NCI-H146 treated with DMSO at 0.1 percent for 48 hours (cell line): ENCODE measurements around the gene SGPP2.

ENCODE experiments used
- DNase-seq: peaks from one replicate; lab custom pipeline; 2025; ENCODE audit not compliant: unreplicated experiment; lab: John Stamatoyannopoulos, UW

The SGPP2 gene

GRCh38 chr2:222468346-222468745 lies 44.0 kb downstream of the SGPP2 start:
- no peak for DNase-seq

DNA sequence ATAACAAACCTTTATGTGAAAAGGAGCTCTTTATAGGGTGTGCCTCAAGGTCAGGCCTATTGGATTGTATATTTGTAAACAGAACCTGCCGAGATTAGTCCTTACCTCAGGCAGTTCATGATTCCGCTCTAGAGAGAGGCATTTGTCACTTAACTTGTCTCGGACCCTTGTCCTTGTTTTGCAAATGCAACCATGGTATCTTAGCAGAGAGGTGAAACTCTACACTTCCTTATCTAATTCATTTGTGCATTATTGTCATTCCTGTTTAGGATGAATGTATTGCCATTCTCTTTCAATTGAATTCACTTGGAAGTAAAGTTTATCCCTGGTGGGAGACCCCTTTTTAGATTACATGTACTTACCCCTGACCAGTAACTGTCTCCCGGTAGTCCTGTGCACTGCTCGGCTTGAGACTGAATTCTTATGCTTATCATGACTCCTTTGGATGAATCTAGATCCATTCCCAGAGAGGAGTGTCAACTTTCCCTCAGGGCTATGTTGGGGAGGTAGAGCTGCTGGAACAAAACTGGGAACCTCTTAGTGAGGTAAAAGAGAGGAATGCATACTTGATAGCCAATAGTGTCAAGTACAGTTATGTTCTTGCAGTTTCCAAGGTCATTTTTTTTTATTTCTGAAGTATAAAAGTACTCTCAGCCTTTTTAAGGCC lies 46.6 kb downstream of the SGPP2 start:
- DNase-seq: no peak

- no peak for DNase-seq
Observed at GRCh38 chr2:222477962-222478608, 53.7 kb downstream of the SGPP2 start.

DNA sequence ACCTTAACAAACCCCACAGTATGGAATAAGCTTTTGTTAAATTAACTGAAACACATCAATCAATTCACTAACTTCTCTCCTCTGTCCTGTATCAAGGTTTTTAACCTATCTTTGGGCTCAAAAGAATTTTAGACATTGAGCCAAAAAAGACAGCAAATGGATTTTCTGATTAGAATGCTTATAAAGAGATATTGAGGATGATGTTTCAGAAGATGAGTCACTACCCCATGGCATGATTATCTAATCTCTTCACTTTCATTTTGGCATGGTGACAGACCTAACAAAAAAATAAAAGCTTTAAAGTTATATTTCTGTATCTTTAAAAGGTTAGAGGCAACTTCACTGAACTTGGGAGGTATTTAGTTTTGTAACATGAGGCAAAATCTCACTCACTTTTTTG lies 55.5 kb downstream of the SGPP2 start:
- no peak for DNase-seq

GRCh38 chr2:222480497-222480896 lies 56.2 kb downstream of the SGPP2 start:
- no peak for DNase-seq

- no peak for DNase-seq
Observed at GRCh38 chr2:222481941-222482340, 57.6 kb downstream of the SGPP2 start.

GRCh38 chr2:222483513-222484039 lies 59.2 kb downstream of the SGPP2 start:
- DNase-seq: no peak

DNA sequence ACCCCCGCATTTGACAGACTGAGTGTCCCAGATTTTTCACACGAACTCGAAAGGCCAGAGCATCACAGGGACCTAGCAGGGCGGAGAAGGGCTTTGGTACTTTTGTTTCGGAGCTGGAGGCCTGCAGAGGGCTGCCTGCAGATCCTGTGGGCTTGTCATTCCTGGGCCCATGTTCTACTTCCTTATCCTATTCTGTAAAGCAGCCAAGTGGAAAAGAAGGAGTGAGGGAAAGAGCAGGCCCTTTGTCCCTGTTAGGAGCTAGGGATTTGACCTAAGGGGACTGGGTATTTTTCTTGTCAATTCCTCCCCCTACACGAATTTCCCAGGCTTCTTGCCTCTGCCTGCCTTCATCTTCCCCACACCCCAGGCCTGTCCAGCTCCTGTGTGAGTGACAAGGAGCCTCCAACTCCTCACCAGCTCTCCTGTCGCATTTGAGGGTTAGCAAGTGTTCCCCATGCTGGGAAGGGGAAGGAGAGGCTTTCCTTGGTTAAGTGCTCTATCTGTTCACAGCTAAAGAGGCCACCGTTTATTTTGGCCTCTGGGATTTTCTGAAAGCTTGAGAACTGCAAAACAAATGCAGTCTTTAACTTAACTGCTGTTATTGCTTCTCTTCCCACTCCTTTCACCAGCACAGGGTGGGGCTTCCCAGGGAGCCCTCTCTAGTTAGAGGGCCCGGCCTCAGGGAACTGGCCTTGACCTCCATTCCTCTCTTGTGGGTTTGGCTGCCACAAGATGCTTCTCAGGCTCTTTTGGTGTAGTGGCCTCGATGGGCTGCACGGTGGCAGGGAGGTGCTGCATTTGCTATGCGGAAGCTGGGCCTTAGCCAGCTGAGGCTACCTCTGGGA lies 61.2 kb downstream of the SGPP2 start:
- no peak for DNase-seq

DNA sequence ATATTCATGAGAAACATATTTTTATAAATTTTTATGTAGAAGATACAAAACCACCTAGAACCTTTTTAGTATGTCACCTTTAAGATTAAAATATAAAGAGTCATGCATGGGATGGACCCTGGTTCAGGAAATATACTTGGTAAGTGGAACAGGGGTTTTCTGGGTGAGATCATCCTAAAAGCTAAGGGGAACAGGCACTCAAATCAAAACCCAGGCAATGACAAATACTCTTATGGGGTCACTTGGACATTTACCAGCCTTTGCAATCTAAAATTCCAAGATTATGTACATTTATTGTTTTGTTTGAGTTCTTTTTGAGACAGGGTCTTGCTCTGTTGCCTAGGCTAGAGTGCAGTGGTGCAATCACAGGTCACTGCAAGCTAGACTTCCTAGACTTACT lies 65.8 kb downstream of the SGPP2 start:
- no peak for DNase-seq

DNA sequence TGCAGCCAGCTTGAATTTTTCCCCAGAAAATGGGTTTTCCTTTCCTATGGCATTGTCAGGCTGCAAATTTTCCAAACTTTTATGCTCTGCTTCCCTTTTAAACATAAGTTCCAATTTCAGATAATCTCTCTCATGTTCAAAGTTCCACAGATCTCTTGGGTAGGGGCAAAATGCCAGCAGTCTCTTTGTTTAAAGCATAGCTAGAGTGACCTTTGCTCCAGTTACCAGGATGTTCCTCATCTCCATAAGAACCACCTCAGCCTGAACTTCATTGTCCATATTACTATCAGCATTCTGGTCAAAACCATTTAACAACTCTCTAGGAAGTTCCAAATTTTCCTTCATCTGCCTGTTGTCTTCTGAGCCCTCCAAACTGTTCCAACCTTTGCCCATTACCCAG lies 68.3 kb downstream of the SGPP2 start:
- DNase-seq: no peak

DNA sequence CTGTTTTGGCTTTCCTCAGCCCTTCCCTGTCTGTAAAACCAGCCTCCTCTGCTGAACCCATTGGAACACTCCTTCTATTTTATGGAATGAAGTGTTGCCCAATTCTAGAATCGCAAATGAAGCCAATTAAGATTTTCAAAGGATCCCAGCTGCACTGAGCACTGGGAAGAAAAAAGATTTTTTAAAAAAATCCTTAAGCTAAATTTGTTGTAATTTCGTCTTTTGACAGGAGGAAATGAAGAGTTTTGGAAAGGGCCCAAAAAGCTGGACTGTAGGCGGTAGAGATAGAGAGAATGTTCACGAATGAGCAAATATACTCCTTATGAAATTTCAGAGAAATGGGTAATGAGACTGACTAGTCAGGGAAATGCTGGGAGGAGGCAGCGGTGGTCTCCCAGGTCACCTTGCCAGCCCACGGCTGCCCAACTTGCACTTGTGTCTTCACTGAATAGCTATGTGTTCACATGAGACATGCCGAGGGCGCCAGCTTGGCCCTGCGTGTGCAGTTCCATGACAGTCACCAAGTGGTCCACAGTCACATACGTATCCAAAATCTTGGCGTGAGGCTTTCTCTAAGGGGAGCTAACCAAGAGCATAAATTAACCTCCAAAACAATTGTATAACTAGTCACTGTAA lies 69.9 kb downstream of the SGPP2 start:
- DNase-seq: no peak

- DNase-seq: no peak
Observed at GRCh38 chr2:222495388-222495787, 71.0 kb downstream of the SGPP2 start.

- peak; percentile 63 for DNase-seq
Observed at GRCh38 chr2:222499226-222499625, 74.9 kb downstream of the SGPP2 start.

DNA sequence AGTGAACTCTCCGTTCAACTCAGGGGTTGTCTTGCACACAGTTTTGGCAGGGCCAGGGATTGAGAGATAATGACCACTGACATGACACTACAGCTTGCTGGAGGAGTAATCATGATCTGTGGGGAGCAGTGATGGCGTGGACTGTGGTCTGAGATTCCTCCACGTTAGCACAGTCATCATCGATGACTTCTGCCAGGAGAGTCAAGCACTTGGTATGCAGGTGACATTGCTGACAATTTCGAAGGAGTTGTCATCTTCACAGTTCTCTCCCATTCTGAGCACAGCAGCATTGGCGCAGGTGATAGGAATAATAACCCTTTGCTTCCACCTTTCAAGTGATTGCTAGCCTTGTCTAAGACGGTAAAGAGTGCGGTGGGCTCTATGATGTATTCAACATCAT lies 79.8 kb downstream of the SGPP2 start:
- DNase-seq: no peak

DNA sequence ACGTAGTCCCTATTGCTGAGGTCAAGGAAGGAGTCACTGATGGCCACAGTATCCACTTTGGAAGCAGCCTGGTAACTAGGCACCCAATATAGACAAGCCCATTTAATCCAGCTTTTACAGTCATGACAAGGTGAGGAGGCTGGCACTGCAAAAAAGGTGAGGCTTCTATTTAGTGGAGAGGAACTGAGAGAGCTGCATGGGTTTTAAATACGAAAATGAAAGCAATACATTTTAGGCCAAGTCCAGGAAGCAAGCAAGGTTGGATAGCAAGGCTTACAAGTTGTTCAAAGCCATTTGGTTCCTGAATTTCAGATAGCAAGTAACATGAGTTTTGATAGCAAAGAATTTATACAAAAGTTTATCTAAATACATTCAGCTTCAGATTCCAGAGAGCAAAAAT lies 80.4 kb downstream of the SGPP2 start:
- DNase-seq: no peak

- no peak for DNase-seq
Observed at GRCh38 chr2:222506230-222506935, 82.0 kb downstream of the SGPP2 start.

- no peak for DNase-seq
Observed at GRCh38 chr2:222514901-222515300, 90.6 kb downstream of the SGPP2 start.

GRCh38 chr2:222518570-222519381 lies 94.4 kb downstream of the SGPP2 start:
- DNase-seq: no peak

- no peak for DNase-seq
Observed at GRCh38 chr2:222521099-222521498, 96.8 kb downstream of the SGPP2 start.

- no peak for DNase-seq
Observed at GRCh38 chr2:222522082-222522481, 97.7 kb downstream of the SGPP2 start.
